Peyer's patch (tissue), 4 donors: ENCODE data around the gene IQCN. TPM values are rescaled to one million over a fixed set of nuclear protein-coding genes. Genes with fewer than 3 reads are reported as not detected.

Experiments used
- DNase-seq, 3 donors: peaks; one replicate each; pipeline ENCODE4 v3.0.0-alpha.2; 2017 to 2019
- H3K27ac ChIP-seq, 4 donors: fragments of 200-600 bp; sonication (generic); one replicate each; pipeline ENCODE4 v1.5.1; 2016 to 2019
- H3K27me3 ChIP-seq, 2 donors: fragments of 200-600 bp; sonication (generic); one replicate each; pipeline ENCODE4 v1.5.1; 2019
- H3K36me3 ChIP-seq, 3 donors: fragments of 200-600 bp; sonication (generic); one replicate each; pipeline ENCODE4 v1.5.1; 2016 to 2019
- H3K4me1 ChIP-seq, 4 donors: fragments of 200-600 bp; sonication (generic); one replicate each; pipeline ENCODE4 v1.5.1; 2016 to 2019
- H3K4me3 ChIP-seq, 4 donors: fragments of 200-600 bp; sonication (generic); 1 replicate in 3 of 4; 2 replicates in 1 of 4; pipeline ENCODE4 v1.5.1; 2016 to 2019; ENCODE audit warnings: mild to moderate bottlenecking in 1 of 4
- H3K9me3 ChIP-seq, 4 donors: fragments of 200-600 bp; sonication (generic); one replicate each; pipeline ENCODE4 v1.5.1; 2016 to 2019; ENCODE audit warnings: mild to moderate bottlenecking in 1 of 4
- CTCF ChIP-seq, 6 experiments: fragments of 450-650 bp in 4 of 6; fragments of 200-600 bp in 2 of 6; sonication (generic) in 1 of 6; IDR thresholded peaks; one replicate each; pipeline ENCODE4 v1.5.1; 2017 to 2019; ENCODE audit warnings: antibody characterized with exemption in 6 of 6, mild to moderate bottlenecking in 3 of 6, moderate library complexity in 1 of 6
- POLR2A ChIP-seq, 2 donors: fragments of 450-650 bp; IDR thresholded peaks; one replicate each; pipeline ENCODE4 v1.5.1; 2017; ENCODE audit warnings: antibody characterized with exemption in 2 of 2, mild to moderate bottlenecking in 2 of 2, moderate library complexity in 2 of 2
- total RNA-seq, 4 donors: library from RNA; depleted of rRNA; stranded (reverse); fragments of >200 nt; gene quantifications; one replicate each; pipeline ENCODE4 v1.1.0, GENCODE V29; 2016

IQCN gene
- total RNA-seq, 4 donors from 2014 or later = 7.4 to 40.2 (median 17.0) TPM

GRCh38 chr19:18297308-18297707 lies 23.1 kb upstream of the IQCN start:
- no peak overlapping the region for H3K27ac ChIP-seq
- no peaks in the 10 kb centered on the region for H3K36me3 ChIP-seq
- no peak for TF ChIP-seq POLR2A (IDR thresholded peaks at IDR 0.05)
- TF ChIP-seq CTCF (IDR thresholded peaks at IDR 0.05) = no peak
- DNase-seq = no peak
- no peaks in the 10 kb centered on the region for H3K27me3 ChIP-seq
- peaks cover 3 to 41% (median 7%) of the 10 kb centered on the region in 4 donors for H3K4me1 ChIP-seq
- no peaks in the 10 kb centered on the region for H3K9me3 ChIP-seq
- no peak overlapping the region for H3K4me3 ChIP-seq

GRCh38 chr19:18295034-18295451 lies 20.8 kb upstream of the IQCN start:
- Histone ChIP-seq H3K9me3 (no peaks in the 10 kb centered on the region), H3K4me1 (peaks cover 4 to 36% (median 16%) of the 10 kb centered on the region in 4 donors), H3K4me3 (no peak overlapping the region), H3K27me3 (no peaks in the 10 kb centered on the region), H3K36me3 (no peaks in the 10 kb centered on the region), H3K27ac (peak overlapping the region in 1 of 4 donors; percentile 99)
- no peak for TF ChIP-seq CTCF (IDR thresholded peaks at IDR 0.05)
- no peak for TF ChIP-seq POLR2A (IDR thresholded peaks at IDR 0.05)
- DNase-seq = no peak

GRCh38 chr19:18294467-18294864 lies 20.2 kb upstream of the IQCN start:
- Histone ChIP-seq H3K4me3 (no peak overlapping the region), H3K36me3 (no peaks in the 10 kb centered on the region), H3K27ac (peak overlapping the region; percentile 23 to 99 (median 96)), H3K4me1 (peaks cover 4 to 36% (median 19%) of the 10 kb centered on the region in 4 donors), H3K9me3 (no peaks in the 10 kb centered on the region), H3K27me3 (no peaks in the 10 kb centered on the region)
- TF ChIP-seq POLR2A (IDR thresholded peaks at IDR 0.05) (no peak), CTCF (IDR thresholded peaks at IDR 0.05) (no peak)
- peak; percentile 65 to 93 (median 86) for DNase-seq

GRCh38 chr19:18293642-18294466 lies 19.6 kb upstream of the IQCN start:
- H3K4me1 ChIP-seq = peaks cover 4 to 35% (median 19%) of the 10 kb centered on the region in 4 donors
- no peaks in the 10 kb centered on the region for H3K9me3 ChIP-seq
- H3K36me3 ChIP-seq = no peaks in the 10 kb centered on the region
- peak overlapping the region; percentile 93 to 99 (median 99) for H3K27ac ChIP-seq
- H3K27me3 ChIP-seq = no peaks in the 10 kb centered on the region
- TF ChIP-seq POLR2A (IDR thresholded peaks at IDR 0.05) (no peak), CTCF (IDR thresholded peaks at IDR 0.05) (no peak)
- peak overlapping the region in 2 of 4 donors; percentile 58 to 78 for H3K4me3 ChIP-seq
- DNase-seq = no peak

GRCh38 chr19:18292810-18293641 lies 18.8 kb upstream of the IQCN start:
- H3K4me1 ChIP-seq = peaks cover 4 to 35% (median 19%) of the 10 kb centered on the region in 4 donors
- no peaks in the 10 kb centered on the region for H3K9me3 ChIP-seq
- H3K27me3 ChIP-seq = no peaks in the 10 kb centered on the region
- peak; percentile 40 to 43 for TF ChIP-seq POLR2A (IDR thresholded peaks at IDR 0.05)
- peak in 3 of 6 experiments; percentile 16 to 28 (median 19) for TF ChIP-seq CTCF (IDR thresholded peaks at IDR 0.05)
- DNase-seq = peak; percentile 68 to 85 (median 80)
- peak overlapping the region; percentile 93 to 99 (median 99) for H3K27ac ChIP-seq
- no peaks in the 10 kb centered on the region for H3K36me3 ChIP-seq
- peak overlapping the region; percentile 58 to 81 (median 74) for H3K4me3 ChIP-seq
